HepG2 (cell line): ENCODE data around the gene COX14. TPM values are rescaled to one million over a fixed set of nuclear protein-coding genes. Genes with fewer than 3 reads are reported as not detected.

Experiments
- ATAC-seq: fragments of 200-7000 bp; cut with Tn5 transposase; 3 replicates; pipeline ENCODE4 v1.9.1; 2020; ENCODE audit warnings: mild to moderate bottlenecking, moderate library complexity
- BruUV-seq: library from RNA; stranded (reverse); fragments of 400-500 nt; replicated peaks from 2 replicates; lab custom pipeline; 2021; lab: Mats Ljungman, UMichigan
- CTCF ChIA-PET: fragments of 300-600 bp; formaldehyde crosslinking; extraction: SDS; loops from one replicate; lab custom pipeline; 2021; ENCODE audit warnings: low total read pairs, inconsistent platforms, low intra/inter-chr PET ratio; lab: Yijun Ruan, JAX
- POLR2A ChIA-PET: fragments of 350-600 bp; sonication (Branson Sonifier 250); formaldehyde crosslinking; loops from one replicate; lab custom pipeline; 2020; ENCODE audit warnings: antibody characterized with exemption, inconsistent platforms; lab: Yijun Ruan, JAX
- DNase-seq: peaks from one replicate; pipeline ENCODE4 v3.0.0-alpha.2; 2015; ENCODE audit warnings: low spot score
- FAIRE-seq: peaks from 3 replicates; lab custom pipeline; 2011; peaks lifted over from hg19 to GRCh38; lab: Jason Lieb, UNC
- H2AFZ ChIP-seq: one replicate; pipeline ENCODE4 v1.6.1; 2011; ENCODE audit warnings: low read length, inconsistent platforms
- H3K27ac ChIP-seq: fragments of 300-600 bp; 3 replicates; pipeline ENCODE4 v1.8.0; 2011; ENCODE audit warnings: mixed run types, mild to moderate bottlenecking, mixed read lengths, low read length, inconsistent platforms; ENCODE audit not compliant: insufficient read depth; ENCODE audit errors: extremely low read length
- H3K27me3 ChIP-seq, 2 experiments: fragments of 200-600 bp in 1 of 2; 2 replicates in 1 of 2; 3 replicates in 1 of 2; pipeline versions ENCODE4 v1.6.0 to v1.8.0; 2011; ENCODE audit warnings: low read length in 2 of 2, mild to moderate bottlenecking in 2 of 2, moderate library complexity in 2 of 2, inconsistent platforms in 1 of 2; ENCODE audit not compliant: insufficient read depth in 2 of 2, control insufficient read depth in 1 of 2
- H3K36me3 ChIP-seq, 2 experiments: fragments of 200-600 bp in 1 of 2; replicated peaks in 1 of 2; 2 replicates in 1 of 2; 3 replicates in 1 of 2; pipeline versions ENCODE4 v1.5.1 to v1.8.0; 2011; ENCODE audit warnings: low read length in 2 of 2, inconsistent platforms in 1 of 2; ENCODE audit not compliant: insufficient read depth in 2 of 2, control insufficient read depth in 1 of 2
- H3K4me1 ChIP-seq: 2 replicates; pipeline ENCODE4 v1.5.1; 2012; ENCODE audit warnings: low read length, inconsistent platforms; ENCODE audit not compliant: insufficient read depth
- H3K4me2 ChIP-seq: 2 replicates; pipeline ENCODE4 v1.6.0; 2011; ENCODE audit warnings: low read depth, low read length, inconsistent platforms
- H3K4me3 ChIP-seq, 3 experiments: fragments of 200-600 bp in 1 of 3; sonication (generic), shearing (Covaris generic) in 1 of 3; replicated peaks in 1 of 3; 2 replicates each; pipeline ENCODE4 v1.5.1; 2011 to 2016; ENCODE audit warnings: low read length in 3 of 3, inconsistent platforms in 2 of 3, low read depth in 2 of 3, mild to moderate bottlenecking in 2 of 3, control low read depth in 1 of 3, mixed read lengths in 1 of 3; ENCODE audit not compliant: insufficient read depth in 1 of 3
- H3K79me2 ChIP-seq: one replicate; pipeline ENCODE4 v1.6.1; 2011; ENCODE audit warnings: low read length, inconsistent platforms; ENCODE audit not compliant: insufficient read depth
- H3K9ac ChIP-seq: 2 replicates; pipeline ENCODE4 v1.6.0; 2011; ENCODE audit warnings: mild to moderate bottlenecking, low read depth, low read length, inconsistent platforms; ENCODE audit not compliant: insufficient read depth
- H3K9me3 ChIP-seq: 2 replicates; pipeline ENCODE4 v1.5.1; 2012; ENCODE audit warnings: mild to moderate bottlenecking, low read length
- H4K20me1 ChIP-seq: 2 replicates; pipeline ENCODE4 v1.6.0; 2011; ENCODE audit warnings: inconsistent platforms, mild to moderate bottlenecking, low read length, moderate library complexity; ENCODE audit not compliant: insufficient read depth
- AGO2 ChIP-seq: fragments of 200-400 bp; formaldehyde crosslinking; optimal IDR thresholded peaks from 2 replicates; pipeline ENCODE3; 2017; ENCODE audit warnings: mild to moderate bottlenecking, low read depth, low read length, moderate library complexity
- ATF3 ChIP-seq: sonication (generic); formaldehyde crosslinking; IDR thresholded peaks from 2 replicates; pipeline ENCODE4 v1.4.0; 2020; ENCODE audit warnings: missing genetic modification reagents
- GFI1 ChIP-seq: sonication (generic); formaldehyde crosslinking; IDR thresholded peaks from 2 replicates; pipeline ENCODE4 v1.5.0; 2020; ENCODE audit warnings: missing genetic modification reagents, mild to moderate bottlenecking, borderline replicate concordance
- KLF12 ChIP-seq: sonication (generic); formaldehyde crosslinking; IDR thresholded peaks from 2 replicates; pipeline ENCODE4 v1.4.0; 2020; ENCODE audit warnings: missing genetic modification reagents, borderline replicate concordance
- LRRFIP1 ChIP-seq: sonication (generic); formaldehyde crosslinking; conservative IDR thresholded peaks from 2 replicates; pipeline ENCODE4 v1.4.0; 2020; ENCODE audit warnings: missing genetic modification reagents
- NR3C1 ChIP-seq: sonication (generic); formaldehyde crosslinking; IDR thresholded peaks from 2 replicates; pipeline ENCODE4 v1.4.0; 2020; ENCODE audit warnings: missing genetic modification reagents
- ZNF33A ChIP-seq: sonication (generic); formaldehyde crosslinking; IDR thresholded peaks from 2 replicates; pipeline ENCODE4 v1.5.1; 2020; ENCODE audit warnings: missing genetic modification reagents, mild to moderate bottlenecking, moderate library complexity, borderline replicate concordance
- ZNF567 ChIP-seq: sonication (generic); formaldehyde crosslinking; IDR thresholded peaks from 2 replicates; pipeline ENCODE4 v1.8.1; 2023; ENCODE audit warnings: mild to moderate bottlenecking, missing genetic modification reagents, borderline replicate concordance
- ZSCAN22 ChIP-seq: sonication (generic); formaldehyde crosslinking; IDR thresholded peaks from 2 replicates; pipeline ENCODE4 v1.4.0; 2020; ENCODE audit warnings: mild to moderate bottlenecking, missing genetic modification reagents
- WGBS: methylation state at CpG from one replicate; pipeline ENCODE4 v1.1.6; 2017; ENCODE audit warnings: low lambda C conversion rate; 5-methylcytosine and 5-hydroxymethylcytosine counted together
- in situ Hi-C: cut with HindIII; loops from 2 replicates; pipeline ENCODE4 v1.10.0; 2017; ENCODE audit warnings: low pct_unique_long_range_greater_than_20kb; ENCODE audit not compliant: extremely low pct_ligation_motif_present
- intact Hi-C: fragments of 100-400 bp; cut with micrococcal nuclease; formaldehyde crosslinking; loops from one replicate; pipeline ENCODE4 v1.10.0; 2022; ENCODE audit not compliant: unreplicated experiment
- polyA plus RNA-seq, 8 experiments: library from polyadenylated mRNA; depleted of rRNA in 3 of 8; stranded (reverse) in 7 of 8; unstranded in 1 of 8; fragments of >200 nt; fragmentation: Illumina TruSeq in 4 of 8; extraction: Trizol in 4 of 8; gene quantifications; 2 replicates each; pipeline versions ENCODE4 v1.2.1 to v1.2.3, GENCODE V29; 2011 to 2016; ENCODE audit warnings: low read depth in 4 of 8, missing spikeins in 1 of 8, mixed read lengths in 1 of 8; ENCODE audit not compliant: insufficient read depth in 1 of 8
- total RNA-seq, 5 experiments: library from RNA; depleted of rRNA; stranded (reverse); fragments of >200 nt; fragmentation: Illumina TruSeq; extraction: Trizol; gene quantifications; 2 replicates each; pipeline ENCODE4 v1.2.3, GENCODE V29; 2016; ENCODE audit warnings: low read depth in 1 of 5
- TF ChIP-seq, protein P1 (sequence below): sonication (generic); formaldehyde crosslinking; IDR thresholded peaks from 2 replicates; pipeline ENCODE4 v1.8.0; 2022; ENCODE audit warnings: missing genetic modification reagents, mild to moderate bottlenecking, inconsistent platforms, borderline replicate concordance
- TF ChIP-seq, protein P2 (sequence below): sonication (generic); formaldehyde crosslinking; IDR thresholded peaks from 2 replicates; pipeline ENCODE4 v1.5.0; 2020; ENCODE audit warnings: mild to moderate bottlenecking, missing genetic modification reagents

COX14 gene
- total and polyA plus RNA-seq, 2 of the 13 experiments (the other 11 are each of a cell fraction or from before 2014, with no cell fraction given), result 53.0 to 71.6 TPM

DNA sequence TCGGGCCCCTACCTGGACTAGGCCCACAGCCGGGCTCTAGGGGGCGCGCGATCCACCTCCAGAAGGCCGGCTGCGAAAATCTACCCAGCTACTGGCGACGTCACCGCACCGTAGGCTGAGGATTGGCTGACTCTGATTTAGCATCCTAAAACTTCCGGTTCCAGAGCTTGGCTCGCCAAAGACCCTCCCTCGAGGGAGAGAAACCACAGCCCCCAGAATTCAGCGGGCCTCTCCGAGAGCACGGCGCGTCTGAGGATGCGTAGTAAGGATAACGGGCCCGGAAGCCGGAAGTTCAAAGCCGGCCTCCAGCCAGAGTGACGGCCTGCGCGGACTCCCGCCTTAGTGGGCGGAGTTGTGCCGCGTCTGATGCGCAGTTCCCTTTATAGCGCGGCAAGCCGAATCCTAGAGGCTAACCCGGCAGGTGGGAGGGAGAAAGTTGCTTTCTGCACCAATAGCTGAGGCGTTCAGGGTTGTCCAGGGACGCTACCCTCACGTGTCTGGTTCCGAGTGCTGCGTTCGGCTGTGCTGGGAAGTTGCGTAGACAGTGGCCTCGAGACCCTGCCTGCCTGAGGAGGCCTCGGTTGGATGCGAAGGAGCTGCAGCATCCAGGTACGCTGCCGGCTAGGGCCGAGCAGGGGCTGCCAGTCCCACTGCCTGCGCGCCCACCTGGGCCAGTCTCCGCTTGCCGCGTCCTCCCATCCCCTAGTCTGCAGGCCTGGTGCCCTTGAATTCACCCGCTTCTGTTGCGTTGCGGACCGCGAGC, at the start of gene COX14 (continued):
- TF ChIP-seq, protein P1, sequence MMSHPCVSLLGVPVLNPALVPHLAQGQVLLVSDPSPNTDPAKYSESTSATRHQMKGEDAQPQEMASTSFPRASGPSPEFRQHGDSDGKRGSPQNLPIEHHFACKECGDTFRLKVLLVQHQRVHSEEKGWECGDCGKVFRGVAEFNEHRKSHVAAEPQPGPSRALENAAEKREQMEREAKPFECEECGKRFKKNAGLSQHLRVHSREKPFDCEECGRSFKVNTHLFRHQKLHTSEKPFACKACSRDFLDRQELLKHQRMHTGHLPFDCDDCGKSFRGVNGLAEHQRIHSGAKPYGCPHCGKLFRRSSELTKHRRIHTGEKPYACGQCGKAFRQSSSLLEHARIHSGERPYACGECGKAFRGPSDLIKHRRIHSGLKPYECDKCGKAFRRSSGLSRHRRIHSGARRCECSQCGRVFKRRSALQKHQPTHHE (CRISPR knock-in tag), result no peak

GRCh38 chr12:50062728-50063460, 49.1 kb upstream of the COX14 start:
- Histone ChIP-seq H4K20me1 (no peaks in the 10 kb centered on the region), H3K36me3 (no peaks in the 10 kb centered on the region), H2AFZ (no peak overlapping the region), H3K9me3 (no peaks in the 10 kb centered on the region), H3K27ac (no peak overlapping the region), H3K4me1 (0 out of 2 replicates have a peak, but pooled peaks cover 5% of the 10 kb centered on the region), H3K27me3 (peaks cover 0 to 14% of the 10 kb centered on the region in 2 experiments; a peak in 3 of 5 replicates), H3K4me2 (no peak overlapping the region), H3K79me2 (no peaks in the 10 kb centered on the region), H3K4me3 (no peak overlapping the region), H3K9ac (no peak overlapping the region)
- ChIA-PET CTCF (no interaction called here), POLR2A (no interaction called here)
- ATAC-seq (no peak), FAIRE-seq (no peak), DNase-seq (no peak)
- intact Hi-C loops, result no loop called here
- in situ Hi-C loops, result no loop called here
- 13% methylated on average over 5 of the region's 5 CpGs for WGBS
- BruUV-seq, result no TSS peak
- TF ChIP-seq, protein P2, sequence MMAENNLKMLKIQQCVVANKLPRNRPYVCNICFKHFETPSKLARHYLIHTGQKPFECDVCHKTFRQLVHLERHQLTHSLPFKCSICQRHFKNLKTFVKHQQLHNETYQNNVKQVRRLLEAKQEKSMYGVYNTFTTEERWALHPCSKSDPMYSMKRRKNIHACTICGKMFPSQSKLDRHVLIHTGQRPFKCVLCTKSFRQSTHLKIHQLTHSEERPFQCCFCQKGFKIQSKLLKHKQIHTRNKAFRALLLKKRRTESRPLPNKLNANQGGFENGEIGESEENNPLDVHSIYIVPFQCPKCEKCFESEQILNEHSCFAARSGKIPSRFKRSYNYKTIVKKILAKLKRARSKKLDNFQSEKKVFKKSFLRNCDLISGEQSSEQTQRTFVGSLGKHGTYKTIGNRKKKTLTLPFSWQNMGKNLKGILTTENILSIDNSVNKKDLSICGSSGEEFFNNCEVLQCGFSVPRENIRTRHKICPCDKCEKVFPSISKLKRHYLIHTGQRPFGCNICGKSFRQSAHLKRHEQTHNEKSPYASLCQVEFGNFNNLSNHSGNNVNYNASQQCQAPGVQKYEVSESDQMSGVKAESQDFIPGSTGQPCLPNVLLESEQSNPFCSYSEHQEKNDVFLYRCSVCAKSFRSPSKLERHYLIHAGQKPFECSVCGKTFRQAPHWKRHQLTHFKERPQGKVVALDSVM (CRISPR knock-in tag), result no peak
- TF ChIP-seq ATF3 (no peak), GFI1 (CRISPR knock-in tag) (no peak), ZNF567 (CRISPR knock-in tag) (no peak), ZSCAN22 (CRISPR knock-in tag) (no peak), AGO2 (no peak), LRRFIP1 (CRISPR knock-in tag) (no peak), ZNF33A (CRISPR knock-in tag) (no peak), NR3C1 (CRISPR knock-in tag) (no peak), KLF12 (no peak)
